Caco-2 (cell line): Measurements from ENCODE around the gene DNMBP. TPM values are rescaled to one million over a fixed set of nuclear protein-coding genes. Genes with fewer than 3 reads are reported as not detected.

Experiments used
- BruUV-seq: library from RNA; stranded (reverse); fragments of 400-500 nt; replicated peaks from 2 replicates; lab custom pipeline; 2021; lab: Mats Ljungman, UMichigan
- CTCF ChIA-PET: fragments of 300-600 bp; sonication (Branson Sonifier 250); formaldehyde crosslinking; loops from one replicate; lab custom pipeline; 2022; ENCODE audit warnings: antibody characterized with exemption; lab: Charles Lee
- POLR2A ChIA-PET: fragments of 300-600 bp; sonication (Branson Sonifier 250); formaldehyde crosslinking; loops from one replicate; lab custom pipeline; 2022; ENCODE audit warnings: antibody characterized with exemption; lab: Charles Lee
- DNase-seq, 2 experiments: peaks; one replicate each; pipeline versions ENCODE4 v3.0.0 to v3.0.0-alpha.2; 2020 to 2022
- H3K27me3 ChIP-seq: replicated peaks from 2 replicates; pipeline ENCODE4 v1.6.0; 2011; ENCODE audit warnings: low read length; ENCODE audit not compliant: control insufficient read depth, insufficient read depth
- H3K36me3 ChIP-seq: 2 replicates; pipeline ENCODE4 v1.5.1; 2011; ENCODE audit warnings: low read length; ENCODE audit not compliant: control insufficient read depth, insufficient read depth
- H3K4me1 ChIP-seq: fragments of 250-450 bp; sonication (Bioruptor Pico); 2 replicates; pipeline ENCODE4 v1.5.1; 2020; ENCODE audit warnings: mild to moderate bottlenecking
- H3K4me3 ChIP-seq: 2 replicates; pipeline ENCODE4 v1.5.1; 2011; ENCODE audit warnings: low read depth, mild to moderate bottlenecking, control low read depth, low read length
- H3K9me3 ChIP-seq: fragments of 250-450 bp; sonication (Bioruptor Pico); 2 replicates; pipeline ENCODE4 v1.5.1; 2020; ENCODE audit warnings: mild to moderate bottlenecking, moderate library complexity
- H3K27ac Mint-ChIP-seq: one replicate; pipeline ENCODE4 v1.8.0; 2022; ENCODE audit warnings: mixed read lengths; ENCODE audit not compliant: unreplicated experiment
- H3K27me3 Mint-ChIP-seq: one replicate; pipeline ENCODE4 v1.8.0; 2022; ENCODE audit warnings: mixed read lengths; ENCODE audit not compliant: insufficient read depth, unreplicated experiment
- H3K36me3 Mint-ChIP-seq: one replicate; pipeline ENCODE4 v1.8.0; 2022; ENCODE audit warnings: mild to moderate bottlenecking, mixed read lengths; ENCODE audit not compliant: insufficient read depth, unreplicated experiment
- H3K4me1 Mint-ChIP-seq: one replicate; pipeline ENCODE4 v1.8.0; 2022; ENCODE audit warnings: low read depth, mixed read lengths; ENCODE audit not compliant: unreplicated experiment
- H3K4me3 Mint-ChIP-seq: one replicate; pipeline ENCODE4 v1.8.0; 2022; ENCODE audit warnings: mild to moderate bottlenecking, moderate library complexity, mixed read lengths; ENCODE audit not compliant: unreplicated experiment
- H3K9me3 Mint-ChIP-seq: one replicate; pipeline ENCODE4 v1.8.0; 2022; ENCODE audit warnings: mixed read lengths; ENCODE audit not compliant: unreplicated experiment
- intact Hi-C: fragments of 100-400 bp; cut with micrococcal nuclease; formaldehyde crosslinking; loops from one replicate; pipeline ENCODE4 v1.10.0; 2022; ENCODE audit not compliant: unreplicated experiment
- total RNA-seq: library from RNA; stranded (reverse); gene quantifications from 2 replicates; pipeline ENCODE4 v1.2.3, GENCODE V29; 2022
- TF ChIP-seq, protein P1 (sequence below), 2 experiments: fragments of 200-600 bp in 1 of 2; IDR thresholded peaks; 1 replicate in 1 of 2; 2 replicates in 1 of 2; pipeline versions ENCODE4 v1.5.1 to v1.8.0; 2011 to 2022; ENCODE audit warnings: antibody characterized with exemption in 1 of 2, control low read depth in 1 of 2, inconsistent platforms in 1 of 2, low read depth in 1 of 2, low read length in 1 of 2, mild to moderate bottlenecking in 1 of 2, moderate library complexity in 1 of 2; ENCODE audit not compliant: insufficient read depth in 1 of 2, severe bottlenecking in 1 of 2, unreplicated experiment in 1 of 2

DNMBP gene
- total RNA-seq, 1 experiment from 2014 or later = 30.6 TPM

GRCh38 chr10:99858849-99859248 is 150.9 kb downstream of the DNMBP start:
- no peak overlapping the region for H3K4me3 ChIP-seq
- BruUV-seq = no TSS peak
- Mint-ChIP-seq H3K36me3 (peaks cover 14% of the 10 kb centered on the region), H3K4me3 (no peak overlapping the region), H3K27me3 (no peaks in the 10 kb centered on the region), H3K4me1 (peaks cover 21% of the 10 kb centered on the region), H3K27ac (no peak overlapping the region), H3K9me3 (no peaks in the 10 kb centered on the region)
- H3K36me3 ChIP-seq = no peaks in the 10 kb centered on the region
- H3K4me1 ChIP-seq = no peaks in the 10 kb centered on the region
- CTCF ChIA-PET = interaction anchor here (2.6 kb wide), 1 partner anchor 187 kb away, joined by 10 read pairs; no protein-coding TSS in a partner anchor
- H3K9me3 ChIP-seq = no peaks in the 10 kb centered on the region
- TF ChIP-seq, protein P1, sequence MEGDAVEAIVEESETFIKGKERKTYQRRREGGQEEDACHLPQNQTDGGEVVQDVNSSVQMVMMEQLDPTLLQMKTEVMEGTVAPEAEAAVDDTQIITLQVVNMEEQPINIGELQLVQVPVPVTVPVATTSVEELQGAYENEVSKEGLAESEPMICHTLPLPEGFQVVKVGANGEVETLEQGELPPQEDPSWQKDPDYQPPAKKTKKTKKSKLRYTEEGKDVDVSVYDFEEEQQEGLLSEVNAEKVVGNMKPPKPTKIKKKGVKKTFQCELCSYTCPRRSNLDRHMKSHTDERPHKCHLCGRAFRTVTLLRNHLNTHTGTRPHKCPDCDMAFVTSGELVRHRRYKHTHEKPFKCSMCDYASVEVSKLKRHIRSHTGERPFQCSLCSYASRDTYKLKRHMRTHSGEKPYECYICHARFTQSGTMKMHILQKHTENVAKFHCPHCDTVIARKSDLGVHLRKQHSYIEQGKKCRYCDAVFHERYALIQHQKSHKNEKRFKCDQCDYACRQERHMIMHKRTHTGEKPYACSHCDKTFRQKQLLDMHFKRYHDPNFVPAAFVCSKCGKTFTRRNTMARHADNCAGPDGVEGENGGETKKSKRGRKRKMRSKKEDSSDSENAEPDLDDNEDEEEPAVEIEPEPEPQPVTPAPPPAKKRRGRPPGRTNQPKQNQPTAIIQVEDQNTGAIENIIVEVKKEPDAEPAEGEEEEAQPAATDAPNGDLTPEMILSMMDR (IDR thresholded peaks at IDR 0.05; ENCODE audit: insufficient read depth in 1 of 2, low read depth in 1 of 2, low read length in 1 of 2, severe bottlenecking in 1 of 2, unreplicated experiment in 1 of 2) = no peak
- POLR2A ChIA-PET = no interaction called here
- H3K27me3 ChIP-seq = no peaks in the 10 kb centered on the region
- intact Hi-C loops = no loop called here
- DNase-seq = no peak

DNA sequence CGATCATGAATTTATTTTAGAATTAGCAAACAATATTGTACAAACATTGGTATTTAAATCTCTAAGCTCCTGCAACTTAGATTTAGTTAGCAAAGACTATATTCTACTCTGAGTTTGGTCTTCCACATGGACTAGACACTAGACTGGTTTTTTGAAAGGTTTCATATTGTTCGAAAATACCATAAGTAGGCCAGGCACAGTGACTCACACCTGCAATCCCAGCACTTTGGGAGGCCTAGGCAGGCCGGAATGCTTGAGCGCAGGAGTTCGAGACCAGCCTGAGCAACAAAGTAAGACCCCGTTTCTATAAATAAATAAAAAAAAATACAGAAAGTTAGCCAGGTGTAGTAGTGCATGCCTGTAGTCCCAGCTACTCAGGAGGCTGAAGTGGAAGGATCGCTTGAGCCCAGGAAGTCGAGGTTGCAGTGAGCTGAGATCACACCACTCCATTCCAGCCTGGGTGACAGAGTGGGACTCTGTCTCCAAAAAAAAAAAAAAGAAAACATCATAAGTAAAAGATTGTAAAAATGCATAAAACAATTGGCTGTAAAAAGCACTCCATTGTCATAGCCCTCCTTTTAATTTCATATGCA is 154.2 kb downstream of the DNMBP start:
- H3K27me3 ChIP-seq = no peaks in the 10 kb centered on the region
- H3K9me3 ChIP-seq = no peaks in the 10 kb centered on the region
- TF ChIP-seq, protein P1 (IDR thresholded peaks at IDR 0.05; ENCODE audit: insufficient read depth in 1 of 2, low read depth in 1 of 2, low read length in 1 of 2, severe bottlenecking in 1 of 2, unreplicated experiment in 1 of 2) = no peak
- Mint-ChIP-seq H3K36me3 (peaks cover 42% of the 10 kb centered on the region), H3K27me3 (no peaks in the 10 kb centered on the region), H3K27ac (no peak overlapping the region), H3K9me3 (no peaks in the 10 kb centered on the region), H3K4me3 (no peak overlapping the region), H3K4me1 (peaks cover 25% of the 10 kb centered on the region)
- no peak for DNase-seq
- no peaks in the 10 kb centered on the region for H3K4me1 ChIP-seq
- CTCF ChIA-PET = interaction anchor here (0.6 to 0.7 kb wide), 2 partner anchors 23 to 613 kb away, joined by 3 read pairs; no protein-coding TSS in a partner anchor
- BruUV-seq = no TSS peak
- no peak overlapping the region for H3K4me3 ChIP-seq
- POLR2A ChIA-PET = no interaction called here
- intact Hi-C loops = no loop called here
- peaks cover 5% of the 10 kb centered on the region; the same call in 1 of the 2 replicates for H3K36me3 ChIP-seq

DNA sequence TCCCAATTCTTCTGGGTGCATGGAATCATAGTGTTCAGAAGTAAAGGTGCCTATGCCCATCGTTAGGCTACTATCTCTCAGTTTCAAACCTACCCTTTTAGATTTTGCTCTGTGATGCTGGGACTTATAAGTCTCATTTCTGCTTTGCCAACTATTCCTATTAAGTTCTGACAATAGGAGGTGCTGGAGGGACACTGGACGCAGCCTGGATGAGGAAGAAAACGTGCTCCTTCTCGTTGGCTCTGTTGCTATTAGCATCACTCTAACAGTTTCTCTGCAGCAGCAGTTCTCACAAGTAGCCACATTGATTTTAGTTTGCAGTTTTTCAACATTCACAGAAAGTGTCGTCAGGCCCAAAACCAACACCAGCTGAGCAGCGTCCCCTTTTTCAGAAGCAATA is 154.9 kb downstream of the DNMBP start:
- Mint-ChIP-seq H3K27me3 (no peaks in the 10 kb centered on the region), H3K4me1 (peaks cover 32% of the 10 kb centered on the region), H3K4me3 (no peak overlapping the region), H3K9me3 (no peaks in the 10 kb centered on the region), H3K36me3 (peaks cover 46% of the 10 kb centered on the region), H3K27ac (no peak overlapping the region)
- Histone ChIP-seq H3K9me3 (no peaks in the 10 kb centered on the region), H3K36me3 (peaks cover 5% of the 10 kb centered on the region; the same call in 1 of the 2 replicates), H3K27me3 (no peaks in the 10 kb centered on the region), H3K4me3 (no peak overlapping the region), H3K4me1 (peaks cover 4% of the 10 kb centered on the region)
- POLR2A ChIA-PET = no interaction called here
- intact Hi-C loops = no loop called here
- peak in 1 of 2 experiments; percentile 40 for DNase-seq
- CTCF ChIA-PET = no interaction called here
- TF ChIP-seq, protein P1 (IDR thresholded peaks at IDR 0.05; ENCODE audit: insufficient read depth in 1 of 2, low read depth in 1 of 2, low read length in 1 of 2, severe bottlenecking in 1 of 2, unreplicated experiment in 1 of 2) = no peak
- no TSS peak for BruUV-seq
